Measurements from ENCODE around the gene STK24.

The STK24 gene

DNA sequence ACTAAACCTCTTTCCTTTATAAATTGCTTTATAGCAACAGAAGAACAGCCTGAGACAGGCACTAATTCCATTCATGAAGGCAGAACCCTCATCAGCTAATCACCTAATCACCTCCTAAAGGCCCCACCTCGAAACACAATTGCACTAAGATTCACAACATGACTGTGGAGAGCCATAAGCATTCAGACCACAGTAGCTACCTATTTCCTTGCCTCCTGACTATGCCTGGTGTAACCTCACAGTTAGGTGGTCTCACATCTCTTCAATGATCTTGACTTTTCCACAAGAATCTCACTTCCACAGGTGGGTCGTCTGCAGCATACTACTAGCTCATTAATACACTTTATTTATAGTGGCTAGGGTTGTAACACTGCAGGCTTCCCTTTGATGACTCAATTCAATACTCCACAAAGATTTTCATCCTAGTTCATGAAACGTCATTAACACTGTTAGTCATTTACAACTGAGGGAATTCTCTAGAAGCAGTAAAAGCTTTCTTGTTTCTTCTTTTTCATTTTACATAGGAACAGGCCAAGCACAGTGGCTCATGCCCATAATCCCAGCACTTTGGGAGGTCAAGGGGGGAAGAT, 27.1 kb downstream of the STK24 start:
- DNase-seq, result no peak

DNA sequence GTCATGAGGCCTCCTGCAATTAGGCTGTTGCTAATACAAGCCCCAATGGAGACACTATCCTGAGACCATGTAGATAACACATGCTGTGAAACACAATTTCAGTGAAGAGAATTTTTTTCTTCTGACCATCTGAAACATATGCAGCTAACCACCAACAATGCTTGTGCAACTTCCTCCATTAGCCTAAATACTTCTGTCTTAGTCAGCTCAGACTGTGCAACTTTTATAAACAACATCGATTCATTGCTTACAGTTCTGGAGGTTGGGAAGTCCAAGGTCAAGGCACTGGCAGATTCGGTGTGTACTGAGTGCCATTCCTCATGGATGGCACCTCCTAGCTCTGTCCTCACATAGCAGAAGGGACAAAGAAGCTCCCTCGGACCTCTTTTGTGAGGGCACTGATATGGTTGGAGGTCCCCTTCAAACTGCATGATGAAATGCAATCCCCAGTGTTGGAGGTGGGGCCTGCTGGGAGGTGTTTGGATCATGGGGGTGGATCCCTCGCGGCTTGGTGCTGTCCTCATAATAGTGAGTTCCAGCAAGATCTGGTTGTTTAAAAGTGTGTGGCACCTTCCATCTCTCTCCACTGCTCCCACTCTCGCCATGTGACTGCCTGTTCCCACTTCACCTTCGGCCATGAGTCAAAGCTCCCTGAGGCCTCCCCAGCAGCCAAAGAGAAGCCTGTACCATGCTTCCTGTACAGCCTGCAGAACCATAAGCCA, 27.7 kb downstream of the STK24 start:
- no peak for DNase-seq

- DNase-seq, result no peak
Measured at GRCh38 chr13:98548230-98548629, 28.7 kb downstream of the STK24 start.

DNA sequence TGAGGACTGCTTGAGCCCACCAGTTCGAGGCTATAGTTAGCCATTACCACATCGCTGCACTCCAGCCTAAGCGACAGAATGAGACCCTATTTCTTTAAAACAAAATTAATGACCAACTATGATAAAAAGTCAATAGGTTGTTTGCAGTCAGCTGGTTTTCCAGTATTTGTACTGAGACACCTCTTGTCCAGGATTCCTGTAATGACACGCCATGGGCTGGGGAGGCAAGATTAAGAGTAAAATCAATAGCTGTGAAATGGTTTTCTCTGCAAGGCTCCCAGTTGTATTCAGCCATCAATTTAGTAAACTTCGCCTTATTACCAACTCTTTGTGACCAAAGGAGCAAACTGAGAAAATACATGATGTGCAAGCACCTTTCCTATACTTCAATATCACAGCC, 29.5 kb downstream of the STK24 start:
- no peak for DNase-seq

DNA sequence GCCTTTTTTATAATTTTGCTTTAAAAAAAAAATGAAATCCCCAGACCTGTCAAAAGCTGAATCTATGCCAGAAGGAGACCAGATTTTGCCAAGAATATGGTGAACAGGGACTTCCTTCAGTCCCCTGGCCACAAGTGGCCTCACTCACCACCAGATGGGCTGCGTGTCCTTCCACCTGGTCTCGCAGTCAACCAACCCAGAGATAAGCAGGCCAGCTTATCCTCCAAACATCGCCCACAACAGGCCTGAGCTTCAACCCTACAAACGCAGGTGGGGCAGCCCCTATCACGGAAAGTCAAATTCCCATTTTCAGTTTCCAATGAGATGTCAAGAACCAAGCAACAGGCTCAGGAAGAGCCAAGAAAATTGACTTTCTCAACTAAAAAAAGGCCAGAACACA, 30.5 kb downstream of the STK24 start:
- DNase-seq, result no peak

GRCh38 chr13:98544104-98544710, 32.7 kb downstream of the STK24 start:
- no peak for DNase-seq

- no peak for DNase-seq
Measured at GRCh38 chr13:98543378-98544103, 33.4 kb downstream of the STK24 start.

DNA sequence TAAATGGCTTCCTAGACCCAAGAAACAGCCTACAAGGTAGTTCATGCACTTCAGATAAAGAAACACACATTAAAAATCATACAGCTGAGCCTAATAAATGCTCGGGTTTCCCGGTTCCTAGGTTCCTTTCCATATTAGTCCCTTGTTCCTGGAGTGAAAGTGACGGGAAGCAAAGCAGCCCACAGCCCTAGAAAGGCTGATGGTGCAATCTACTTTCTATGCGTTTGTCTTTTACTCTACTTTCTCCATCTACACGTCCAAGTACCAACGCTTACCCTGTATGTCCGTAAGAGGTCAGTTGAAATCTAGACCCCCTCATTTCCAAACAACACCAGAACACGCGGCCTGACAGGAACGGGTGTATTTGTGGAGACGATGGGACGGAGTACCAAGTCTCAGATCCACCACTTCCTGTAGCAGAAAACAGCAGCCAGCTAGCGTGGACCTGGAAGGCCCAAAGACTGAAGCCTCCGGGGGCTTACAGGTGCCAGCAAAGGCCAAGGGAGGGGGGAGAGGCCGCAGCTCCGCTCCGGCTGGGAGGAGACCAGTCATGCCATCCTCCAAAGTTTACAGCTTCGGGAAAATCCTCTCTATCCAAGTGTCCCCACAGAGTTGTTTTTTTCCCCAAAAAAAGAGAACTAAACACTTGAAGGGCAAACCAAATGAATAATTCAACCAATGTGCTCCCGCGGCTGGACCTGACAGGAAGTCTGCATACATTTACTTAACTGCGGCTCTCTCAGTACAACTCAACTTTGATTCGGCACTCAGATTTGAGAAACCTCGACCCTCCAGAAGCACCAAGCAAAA, 34.1 kb downstream of the STK24 start:
- DNase-seq, result peak; percentile 12

GRCh38 chr13:98541701-98542203, 35.2 kb downstream of the STK24 start:
- no peak for DNase-seq

DNA sequence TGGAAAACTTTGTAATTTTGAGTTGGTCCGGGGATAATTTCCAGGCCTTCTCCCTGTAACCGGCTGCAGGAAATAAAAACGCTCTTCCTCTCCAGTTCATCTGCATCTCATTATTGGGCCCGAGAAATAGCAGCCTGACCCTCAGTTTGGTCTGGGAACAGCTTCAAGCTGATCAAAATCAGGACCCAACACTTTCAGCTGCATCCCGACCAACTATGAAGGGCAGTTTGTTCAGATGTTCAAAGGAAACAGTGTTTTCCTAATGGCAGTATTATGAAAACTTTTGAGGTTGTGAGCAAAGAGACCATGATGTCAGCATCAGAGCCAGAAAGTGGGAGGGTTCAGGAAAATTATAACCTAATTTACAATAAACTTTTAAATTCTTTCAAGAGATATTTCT, 35.7 kb downstream of the STK24 start:
- no peak for DNase-seq

GRCh38 chr13:98540476-98540875, 36.4 kb downstream of the STK24 start:
- no peak for DNase-seq

GRCh38 chr13:98539666-98540065, 37.2 kb downstream of the STK24 start:
- no peak for DNase-seq

DNA sequence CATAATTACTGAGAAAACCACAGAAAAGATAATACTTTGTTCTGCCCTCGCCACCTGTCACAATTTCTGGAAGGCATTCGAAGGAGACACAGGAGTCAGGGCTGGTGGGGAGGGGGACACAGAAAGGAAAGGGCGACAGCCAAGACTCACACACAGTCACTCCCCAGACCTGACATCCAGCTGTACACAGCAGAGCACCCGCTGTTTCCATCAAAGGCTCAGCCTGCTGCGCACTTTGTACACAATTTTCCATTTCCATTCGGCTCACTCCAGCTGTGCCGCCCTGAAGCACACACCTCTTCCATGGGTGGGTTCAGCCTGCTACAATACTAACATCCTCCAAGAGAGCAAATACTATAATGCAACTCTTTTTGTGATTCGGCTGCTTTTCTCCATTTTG, 38.0 kb downstream of the STK24 start:
- DNase-seq, result no peak

GRCh38 chr13:98537740-98538139, 39.2 kb downstream of the STK24 start:
- DNase-seq, result no peak

DNA sequence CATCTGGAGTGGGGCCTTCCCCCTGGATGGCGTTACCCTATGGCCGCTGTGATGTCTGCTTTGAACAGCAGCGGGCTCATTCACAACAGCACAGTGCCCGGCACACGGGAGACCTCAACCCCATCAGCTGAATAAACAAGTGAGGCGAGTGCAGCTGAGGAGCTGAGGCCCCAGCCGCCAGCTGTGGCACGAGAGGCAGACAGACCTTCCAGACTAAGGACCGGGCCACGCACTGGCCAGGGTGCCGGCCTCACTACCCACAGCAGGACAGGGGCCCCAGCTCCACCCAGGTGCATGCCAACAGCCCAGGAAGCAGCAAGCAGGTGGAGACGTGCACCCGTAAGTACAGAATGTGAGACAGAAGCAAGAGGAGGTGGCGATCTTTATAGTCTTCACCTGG, 39.6 kb downstream of the STK24 start:
- no peak for DNase-seq

GRCh38 chr13:98536729-98537128, 40.2 kb downstream of the STK24 start:
- DNase-seq, result no peak

DNA sequence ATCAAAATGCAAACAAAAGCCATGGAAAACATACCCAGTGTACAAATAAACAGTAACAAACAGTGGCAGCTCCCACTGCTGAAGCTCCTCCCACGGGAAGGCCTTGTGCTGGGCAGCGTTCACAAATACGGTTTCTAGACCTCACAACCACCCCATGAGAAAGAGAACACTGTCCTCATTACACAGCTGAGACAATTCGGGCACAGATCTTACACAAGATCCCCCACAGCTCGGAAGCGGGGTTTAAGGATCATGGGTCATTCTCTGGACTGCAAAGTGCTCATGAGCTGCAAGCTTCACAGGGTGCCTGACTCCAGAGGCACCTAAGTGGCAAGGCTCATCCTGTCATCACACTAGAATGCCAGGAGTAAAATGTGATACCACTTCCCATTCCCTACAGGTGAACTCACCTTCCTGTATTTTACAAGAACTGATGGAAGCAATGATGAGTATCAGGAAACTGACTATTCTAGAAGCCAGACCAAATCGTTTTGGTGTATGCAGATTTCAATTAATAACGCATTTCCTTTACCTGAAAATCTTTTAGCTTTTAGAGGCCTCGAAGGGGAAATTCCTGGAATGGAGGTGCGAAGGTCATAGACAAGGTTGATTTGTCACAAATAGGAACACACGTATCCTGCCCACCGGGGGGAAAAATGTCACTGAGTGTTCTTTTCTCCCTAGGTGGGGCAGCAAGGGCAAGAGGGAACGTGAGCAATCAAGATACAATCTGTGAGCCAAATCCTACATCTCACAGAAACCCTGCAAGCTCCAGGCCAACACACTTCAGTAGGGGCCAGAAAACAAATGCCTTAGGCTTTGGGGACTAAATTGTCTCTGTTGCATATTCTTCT, 41.2 kb downstream of the STK24 start:
- no peak for DNase-seq

- DNase-seq, result no peak
Measured at GRCh38 chr13:98534821-98535220, 42.1 kb downstream of the STK24 start.

- no peak for DNase-seq
Measured at GRCh38 chr13:98533912-98534311, 43.0 kb downstream of the STK24 start.

GRCh38 chr13:98532254-98532653, 44.7 kb downstream of the STK24 start:
- no peak for DNase-seq

DNA sequence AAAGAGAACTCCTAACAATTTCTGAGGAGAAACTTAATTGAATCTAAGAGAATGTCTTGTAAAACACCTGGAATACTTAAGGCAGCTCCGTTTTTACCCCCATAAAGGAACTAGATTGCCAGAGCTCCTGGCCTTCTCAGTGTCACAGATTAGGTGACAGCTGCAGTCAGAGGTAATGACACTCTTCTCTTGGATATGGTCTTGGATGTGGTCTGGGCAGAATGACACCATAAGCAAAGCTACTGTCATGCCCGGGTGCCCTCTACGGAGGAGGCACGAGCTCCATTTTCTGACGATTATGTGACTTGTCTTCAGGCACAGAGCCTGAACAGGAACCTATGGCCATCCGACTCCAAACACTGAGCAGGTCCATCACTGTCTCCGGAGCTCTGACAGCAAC, 46.7 kb downstream of the STK24 start:
- no peak for DNase-seq

GRCh38 chr13:98529171-98529570, 47.7 kb downstream of the STK24 start:
- no peak for DNase-seq
